OCI-LY7 (cell line): ENCODE data around the gene CYRIA. TPM values are rescaled to one million over a fixed set of nuclear protein-coding genes. Genes with fewer than 3 reads are reported as not detected.
A peak's percentile ranks its signal among the peaks of the same experiment; 100 is the strongest.

Experiments used
- BruUV-seq: library from RNA; stranded (reverse); fragments of 400-500 nt; replicated peaks from 2 replicates; lab custom pipeline; 2021; lab: Mats Ljungman, UMichigan
- CTCF ChIA-PET: fragments of 300-600 bp; sonication (Branson Sonifier 250); formaldehyde crosslinking; loops from one replicate; lab custom pipeline; 2022; ENCODE audit warnings: antibody characterized with exemption; ENCODE audit not compliant: unreplicated experiment; lab: Charles Lee
- POLR2A ChIA-PET: fragments of 300-600 bp; sonication (Branson Sonifier 250); formaldehyde crosslinking; loops from one replicate; lab custom pipeline; 2022; ENCODE audit warnings: antibody characterized with exemption; lab: Charles Lee
- DNase-seq: peaks from one replicate; pipeline ENCODE4 v3.0.0-alpha.2; 2015; ENCODE audit warnings: low spot score
- H2AFZ ChIP-seq: fragments of 200-600 bp; sonication (generic), shearing (Covaris generic); 2 replicates; pipeline ENCODE4 v1.6.1; 2014; ENCODE audit warnings: mild to moderate bottlenecking, antibody characterized with exemption, low read length, moderate library complexity
- H3K27ac ChIP-seq: fragments of 200-600 bp; sonication (generic); 2 replicates; pipeline ENCODE4 v1.5.1; 2014; ENCODE audit warnings: mixed run types, low read depth, mild to moderate bottlenecking, moderate library complexity, low read length, inconsistent platforms; ENCODE audit not compliant: poor library complexity, severe bottlenecking
- H3K36me3 ChIP-seq: fragments of 200-600 bp; sonication (generic); 2 replicates; pipeline ENCODE4 v1.6.1; 2014; ENCODE audit warnings: mild to moderate bottlenecking, antibody characterized with exemption, low read length, moderate library complexity, mixed read lengths; ENCODE audit not compliant: insufficient read depth
- H3K4me1 ChIP-seq: fragments of 200-600 bp; sonication (generic); 2 replicates; pipeline ENCODE4 v1.5.1; 2014; ENCODE audit warnings: mild to moderate bottlenecking, low read length; ENCODE audit not compliant: insufficient read depth, poor library complexity, severe bottlenecking
- H3K4me2 ChIP-seq: fragments of 200-600 bp; sonication (generic); 2 replicates; pipeline ENCODE4 v1.6.1; 2014; ENCODE audit warnings: mild to moderate bottlenecking, low read length
- H3K4me3 ChIP-seq: fragments of 200-600 bp; sonication (generic); 2 replicates; pipeline ENCODE4 v1.5.1; 2014; ENCODE audit warnings: mild to moderate bottlenecking, low read depth, low read length; ENCODE audit not compliant: poor library complexity, severe bottlenecking
- H3K79me2 ChIP-seq: fragments of 200-600 bp; sonication (generic); 2 replicates; pipeline ENCODE4 v1.6.1; 2016; ENCODE audit warnings: low read depth, mild to moderate bottlenecking, low read length, moderate library complexity, mixed read lengths; ENCODE audit not compliant: insufficient read depth
- H3K9me2 ChIP-seq: fragments of 200-600 bp; sonication (generic); 2 replicates; pipeline ENCODE4 v1.6.1; 2016; ENCODE audit warnings: mild to moderate bottlenecking, low read length, mixed read lengths; ENCODE audit not compliant: insufficient read depth
- H3K9me3 ChIP-seq: fragments of 200-600 bp; sonication (generic); 2 replicates; pipeline ENCODE4 v1.6.1; 2014; ENCODE audit warnings: mild to moderate bottlenecking, mixed run types, low read length, mixed read lengths
- H4K20me1 ChIP-seq: fragments of 200-600 bp; sonication (generic); 2 replicates; pipeline ENCODE4 v1.6.1; 2014; ENCODE audit warnings: mild to moderate bottlenecking, antibody characterized with exemption, low read length, moderate library complexity, mixed read lengths; ENCODE audit not compliant: insufficient read depth
- CTCF ChIP-seq: fragments of 200-600 bp; sonication (generic); conservative IDR thresholded peaks from 2 replicates; pipeline ENCODE4 v1.5.1; 2014; ENCODE audit warnings: mild to moderate bottlenecking, antibody characterized with exemption, low read length, moderate library complexity, mixed read lengths
- EZH2phosphoT487 ChIP-seq: fragments of 200-600 bp; sonication (generic); IDR thresholded peaks from 2 replicates; pipeline ENCODE4 v1.6.1; 2018; ENCODE audit warnings: low read depth, borderline replicate concordance, mild to moderate bottlenecking, mixed run types, antibody characterized with exemption, low read length, moderate library complexity, mixed read lengths
- intact Hi-C: fragments of 100-400 bp; cut with micrococcal nuclease; formaldehyde crosslinking; loops from one replicate; pipeline ENCODE4 v1.10.0; 2022; ENCODE audit not compliant: unreplicated experiment
- total RNA-seq, 2 experiments: library from RNA; depleted of rRNA in 1 of 2; stranded (reverse); fragments of >200 nt in 1 of 2; shearing (Covaris generic) in 1 of 2; gene quantifications; 2 replicates each; pipeline ENCODE4 v1.2.3, GENCODE V29; 2014 to 2022

CYRIA gene
- total RNA-seq, 2 experiments from 2014 or later: 5.0 to 11.7 TPM

- ChIA-PET CTCF (interaction anchor here (0.8 kb wide), 1 partner anchor 9 kb away, joined by 3 read pairs; no protein-coding TSS in a partner anchor), POLR2A (interaction anchor here (0.7 to 2.3 kb wide), 6 partner anchors 9 to 251 kb away, joined by 3 to 11 read pairs (median 3); no protein-coding TSS in a partner anchor)
- no TSS peak for BruUV-seq
- no peaks in the 10 kb centered on the region for H3K9me2 ChIP-seq
- no peaks in the 10 kb centered on the region for H3K79me2 ChIP-seq
- H3K4me3 ChIP-seq: no peak overlapping the region
- no peaks in the 10 kb centered on the region for H4K20me1 ChIP-seq
- H3K36me3 ChIP-seq: no peaks in the 10 kb centered on the region
- TF ChIP-seq EZH2phosphoT487: no peak
- TF ChIP-seq CTCF: no peak
- H3K4me2 ChIP-seq: peak overlapping the region; percentile 38
- H2AFZ ChIP-seq: 0 out of 2 replicates have a peak overlapping the region, but pooled peaks have one; percentile 11
- H3K27ac ChIP-seq: no peak overlapping the region
- intact Hi-C loops: no loop called here
- H3K4me1 ChIP-seq: peaks cover 8% of the 10 kb centered on the region
- no peaks in the 10 kb centered on the region for H3K9me3 ChIP-seq
- DNase-seq: no peak
Observed at GRCh38 chr2:16687955-16688354, 22.3 kb upstream of the CYRIA start.

- Histone ChIP-seq H3K4me2 (no peak overlapping the region), H3K9me2 (no peaks in the 10 kb centered on the region), H3K36me3 (no peaks in the 10 kb centered on the region), H3K9me3 (no peaks in the 10 kb centered on the region), H3K4me3 (no peak overlapping the region), H4K20me1 (no peaks in the 10 kb centered on the region), H2AFZ (no peak overlapping the region), H3K79me2 (no peaks in the 10 kb centered on the region), H3K27ac (no peak overlapping the region), H3K4me1 (peaks cover 8% of the 10 kb centered on the region)
- BruUV-seq: no TSS peak
- CTCF ChIA-PET: no interaction called here
- intact Hi-C loops: no loop called here
- TF ChIP-seq CTCF (no peak), EZH2phosphoT487 (no peak)
- POLR2A ChIA-PET: interaction anchor here (1.4 to 2.3 kb wide), 2 partner anchors 8 to 33 kb away, joined by 5 to 11 read pairs; no protein-coding TSS in a partner anchor
- DNase-seq: no peak
Observed at GRCh38 chr2:16687222-16687621, 21.6 kb upstream of the CYRIA start.

DNA sequence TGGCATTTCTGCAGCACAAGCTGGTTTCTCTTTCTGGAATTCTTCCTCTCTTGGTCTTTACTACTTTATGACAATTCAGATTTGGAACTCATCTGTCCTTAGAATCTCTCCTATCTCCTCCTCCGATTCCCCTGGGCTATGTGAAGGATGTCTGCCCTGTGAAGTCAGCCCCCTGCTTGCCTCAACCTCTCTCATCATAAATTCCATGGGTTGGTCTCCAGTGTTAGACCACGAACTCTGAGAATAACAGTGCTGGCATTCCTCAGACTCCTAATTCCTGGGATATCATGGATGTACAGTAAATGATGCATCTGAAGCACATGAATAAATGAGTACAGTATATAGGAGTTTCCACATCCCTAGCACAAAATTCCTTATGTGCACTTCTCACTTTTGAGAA is 21.0 kb upstream of the CYRIA start:
- H3K4me1 ChIP-seq: peaks cover 8% of the 10 kb centered on the region
- intact Hi-C loops: no loop called here
- no peak overlapping the region for H3K4me3 ChIP-seq
- ChIA-PET CTCF (no interaction called here), POLR2A (no interaction called here)
- no peak for DNase-seq
- H4K20me1 ChIP-seq: no peaks in the 10 kb centered on the region
- TF ChIP-seq EZH2phosphoT487: no peak
- TF ChIP-seq CTCF: no peak
- no peaks in the 10 kb centered on the region for H3K79me2 ChIP-seq
- H3K9me2 ChIP-seq: no peaks in the 10 kb centered on the region
- no peak overlapping the region for H2AFZ ChIP-seq
- H3K36me3 ChIP-seq: no peaks in the 10 kb centered on the region
- H3K9me3 ChIP-seq: no peaks in the 10 kb centered on the region
- no TSS peak for BruUV-seq
- no peak overlapping the region for H3K4me2 ChIP-seq
- no peak overlapping the region for H3K27ac ChIP-seq
